Endothelial cell of umbilical vein (primary cell): Measurements from ENCODE around the gene CEACAM1.

ENCODE experiments used
- CTCF ChIP-seq, 2 donors: IDR thresholded peaks; 1 replicate in 1 of 2; 2 replicates in 1 of 2; pipeline ENCODE4 v1.5.1; 2011; ENCODE audit warnings: low read length in 2 of 2, mild to moderate bottlenecking in 2 of 2, moderate library complexity in 2 of 2, control low read depth in 1 of 2, inconsistent platforms in 1 of 2, low read depth in 1 of 2; ENCODE audit not compliant: insufficient read depth in 1 of 2; ENCODE audit errors: extremely low read depth in 1 of 2
- GATA2 ChIP-seq: IDR thresholded peaks from 2 replicates; pipeline ENCODE4 v1.7.0; 2011; ENCODE audit warnings: low read depth, mild to moderate bottlenecking, moderate library complexity, mixed read lengths, low read length; ENCODE audit not compliant: insufficient read length, insufficient read depth
- MAX ChIP-seq: IDR thresholded peaks from 2 replicates; pipeline ENCODE4 v1.6.1; 2011; ENCODE audit not compliant: insufficient read depth, insufficient read length
- MYC ChIP-seq: IDR thresholded peaks from one replicate; pipeline ENCODE4 v1.6.1; 2011; ENCODE audit warnings: mild to moderate bottlenecking, low read depth, low read length
- POLR2AphosphoS5 ChIP-seq: IDR thresholded peaks from 2 replicates; pipeline ENCODE4 v1.6.1; 2012; ENCODE audit warnings: low read depth, mild to moderate bottlenecking, control low read depth, low read length, moderate library complexity; ENCODE audit not compliant: insufficient read depth

GRCh38 chr19:42540071-42540553 lies 11.8 kb upstream of the CEACAM1 start:
- no peak for TF ChIP-seq CTCF (IDR thresholded peaks at IDR 0.05; ENCODE audit: extremely low read depth in 1 of 2, insufficient read depth in 1 of 2, low read depth in 1 of 2, low read length in 2 of 2)
- no peak for TF ChIP-seq MAX
- TF ChIP-seq GATA2: no peak
- no peak for TF ChIP-seq MYC
- no peak for TF ChIP-seq POLR2AphosphoS5
